GM12892 (cell line): ENCODE results near the gene PDHA1.

Source experiments
- POLR2A ChIP-seq: IDR thresholded peaks from 2 replicates; pipeline ENCODE4 v1.6.1; 2011; ENCODE audit warnings: low read depth, low read length, control low read depth
- POLR2AphosphoS5 ChIP-seq: IDR thresholded peaks from 2 replicates; pipeline ENCODE4 v1.6.1; 2011; ENCODE audit warnings: low read depth, low read length, control low read depth

DNA sequence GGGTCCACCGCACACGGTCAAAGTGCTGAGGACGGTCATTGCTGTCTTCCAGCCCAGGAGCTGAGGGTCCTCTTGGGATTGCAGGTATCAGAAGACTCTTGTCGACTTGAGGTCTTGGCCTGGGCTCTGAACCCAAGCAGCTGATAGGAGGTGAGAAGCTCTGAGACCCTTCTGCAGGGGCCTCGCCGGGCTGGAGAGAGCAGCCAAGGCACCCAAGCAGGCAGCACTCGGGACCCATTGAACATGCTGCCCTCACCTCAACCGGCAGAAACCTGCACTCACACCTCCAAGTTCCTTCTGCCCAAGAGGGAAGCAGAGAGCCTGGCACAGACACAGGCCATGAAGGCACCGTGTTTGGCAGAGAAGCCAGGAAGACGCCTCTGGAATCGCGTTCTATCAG is 34.1 kb downstream of the PDHA1 start:
- no peak for TF ChIP-seq POLR2A
- TF ChIP-seq POLR2AphosphoS5 = no peak
